GM12801 (cell line): ENCODE data around the gene UGT1A10.
"Not testable (repeated sequence)": the region's sequence is repeated elsewhere in the genome, so short reads cannot be mapped to it uniquely, and the experiment has no call there.

Experiments
- CTCF ChIP-seq: IDR thresholded peaks from one replicate; pipeline ENCODE4 v1.5.1; 2011; ENCODE audit warnings: control low read depth; ENCODE audit not compliant: insufficient read length; ENCODE audit errors: extremely low read depth

Gene UGT1A10

GRCh38 chr2:233604826-233605225 lies 31.4 kb upstream of the UGT1A10 start:
- no peak for TF ChIP-seq CTCF

- TF ChIP-seq CTCF = no peak
Measured at GRCh38 chr2:233605680-233606079, 30.6 kb upstream of the UGT1A10 start.

- no peak for TF ChIP-seq CTCF
Measured at GRCh38 chr2:233611284-233611683, 25.0 kb upstream of the UGT1A10 start.

- TF ChIP-seq CTCF = not testable (repeated sequence)
Measured at GRCh38 chr2:233617476-233617875, 18.8 kb upstream of the UGT1A10 start, which contains the start of gene UGT1A8. TSS of gene UGT1A8 (plus strand) at chr2:233617633. CDS start at chr2:233617708, 75 bp downstream.

- no peak for TF ChIP-seq CTCF
Measured at GRCh38 chr2:233620204-233620603, 16.0 kb upstream of the UGT1A10 start.

GRCh38 chr2:233627331-233628025 lies 8.8 kb upstream of the UGT1A10 start:
- no peak for TF ChIP-seq CTCF

- TF ChIP-seq CTCF = no peak
Measured at GRCh38 chr2:233638836-233639235, 2.6 kb downstream of the UGT1A10 start.
